ENCODE measurements around the gene TMEM258. TPM values are rescaled to one million over a fixed set of nuclear protein-coding genes. Genes with fewer than 3 reads are reported as not detected.

Gene TMEM258
- total and polyA plus RNA-seq, 2 of the 4 experiments (the other 2 are of a cell fraction) = 107 to 280 TPM

DNA sequence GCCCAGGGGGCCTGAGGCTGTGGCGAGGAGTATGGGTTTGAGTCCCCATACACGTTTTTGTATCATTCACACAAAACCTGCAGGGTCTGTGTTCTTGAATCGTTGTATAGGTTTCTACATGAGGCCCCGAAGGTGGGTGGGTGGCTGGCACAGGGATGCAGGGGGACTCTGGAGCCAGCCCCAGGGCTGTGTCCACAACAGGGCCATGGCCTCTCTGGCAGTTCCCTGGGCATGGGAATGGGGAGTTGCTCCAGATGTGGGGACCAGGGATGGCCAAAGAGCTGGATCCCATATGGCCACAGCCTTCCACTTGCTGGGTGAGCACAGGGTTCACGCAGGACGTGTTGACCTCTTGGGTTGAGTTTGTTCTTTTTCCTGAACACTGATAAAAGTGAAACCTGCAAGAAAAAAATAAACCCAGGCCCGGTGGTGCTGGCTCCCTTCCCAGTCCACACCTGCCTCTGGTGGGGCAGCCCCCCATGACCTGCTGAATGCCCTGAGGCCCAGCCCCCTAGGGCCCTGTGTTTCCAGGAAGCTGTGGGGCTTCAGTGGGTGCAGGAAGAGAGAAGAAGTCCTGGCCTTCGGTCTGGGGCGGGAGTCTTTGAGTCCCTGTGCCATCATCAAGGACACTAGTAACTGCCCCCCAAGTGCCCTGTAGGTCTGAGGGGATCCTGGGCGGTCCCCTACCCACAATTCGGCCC is 23.9 kb downstream of the TMEM258 start:
- no peak overlapping the region; a peak in 1 of 4 replicates for H4K8ac ChIP-seq (ENCODE audit: low read depth in 2 of 2, low read length in 2 of 2)
- H3K18ac ChIP-seq (ENCODE audit: low read depth, low read length) = no peak overlapping the region
- WGBS, 2 experiments (ENCODE audit: extremely low coverage in 2 of 2, insufficient read length in 1 of 2) = no CpG with 5 or more reads among the region's 11 CpGs
- in situ Hi-C loops (cut with MboI; ENCODE audit: low sequenced_read_pairs) (no loop called here), intact Hi-C loops (cut with micrococcal nuclease) (no loop called here), dilution Hi-C loops (cut with HindIII; ENCODE audit: low sequenced_read_pairs, unreplicated experiment) (no loop called here)
- no peak overlapping the region for H3K9ac ChIP-seq (ENCODE audit: low read depth, low read length)
- no peaks in the 10 kb centered on the region for H3K36me3 ChIP-seq (ENCODE audit: control insufficient read depth, insufficient read depth, low read length)
- H3K4ac ChIP-seq (ENCODE audit: low read depth, low read length) = no peak overlapping the region
- ATAC-seq (ENCODE audit: low read depth) (no peak), DNase-seq (no peak)
- H3K27me3 ChIP-seq (ENCODE audit: control insufficient read depth, insufficient read depth, low read length) = no peaks in the 10 kb centered on the region
- ChIA-PET POLR2A (ENCODE audit: unreplicated experiment) (no interaction called here), CTCF (no interaction called here)
- H2BK20ac ChIP-seq (ENCODE audit: low read depth, low read length) = no peak overlapping the region
- no peak overlapping the region for H2AK5ac ChIP-seq (ENCODE audit: low read depth, low read length)
- no peak overlapping the region for H3K56ac ChIP-seq (ENCODE audit: extremely low read depth, insufficient read depth, low read length)
- H3K9me3 ChIP-seq (ENCODE audit: control insufficient read depth, insufficient read depth, low read length) = no peaks in the 10 kb centered on the region
- H3K4me1 ChIP-seq (ENCODE audit: control insufficient read depth, insufficient read depth, low read length) = peaks cover 10% of the 10 kb centered on the region
- TF ChIP-seq USF2 (IDR thresholded peaks at IDR 0.05; ENCODE audit: low read depth, low read length) (no peak), CEBPB (IDR thresholded peaks at IDR 0.05; ENCODE audit: low read depth, low read length) (no peak), FOS (IDR thresholded peaks at IDR 0.05; ENCODE audit: low read depth, low read length) (no peak), RFX5 (IDR thresholded peaks at IDR 0.05; ENCODE audit: low read depth, low read length) (no peak), MAFK (IDR thresholded peaks at IDR 0.05; ENCODE audit: low read depth, low read length) (no peak), CTCF (conservative IDR thresholded peaks at IDR 0.05; ENCODE audit: low read depth, low read length) (no peak), RCOR1 (IDR thresholded peaks at IDR 0.05; ENCODE audit: insufficient replicate concordance, low read length) (no peak), MAZ (IDR thresholded peaks at IDR 0.05; ENCODE audit: borderline replicate concordance, low read depth, low read length) (no peak), BHLHE40 (IDR thresholded peaks at IDR 0.05; ENCODE audit: low read depth, low read length) (no peak), SMC3 (IDR thresholded peaks at IDR 0.05; ENCODE audit: low read depth, low read length) (no peak), ELK1 (IDR thresholded peaks at IDR 0.05; ENCODE audit: borderline replicate concordance, low read depth, low read length) (no peak), NFE2L2 (IDR thresholded peaks at IDR 0.05; ENCODE audit: low read depth, low read length) (no peak)
- no peak overlapping the region for H4K91ac ChIP-seq (ENCODE audit: insufficient read depth, low read depth, low read length)
- H4K5ac ChIP-seq (ENCODE audit: low read depth, low read length) = no peak overlapping the region; the same call in 1 of the 2 replicates
- no peaks in the 10 kb centered on the region for H4K20me1 ChIP-seq (ENCODE audit: insufficient read depth, low read length)
- peak overlapping the region; percentile 57 for H2AK9ac ChIP-seq (replicated peaks; ENCODE audit: low read depth, low read length, poor library complexity)
- no peak overlapping the region for H3K14ac ChIP-seq (replicated peaks; ENCODE audit: low read depth, low read length)
- H3K79me1 ChIP-seq (ENCODE audit: low read depth in 1 of 2, low read length in 2 of 2) = no peaks in the 10 kb centered on the region; a peak in 1 of 4 replicates
- no peak overlapping the region for H2BK15ac ChIP-seq (ENCODE audit: low read depth, low read length)
- H3K4me2 ChIP-seq (ENCODE audit: low read depth, low read length) = no peak overlapping the region
- H3K9me1 ChIP-seq (ENCODE audit: insufficient read depth, low read length) = no peaks in the 10 kb centered on the region
- no TSS peak for BruUV-seq (replicated peaks)
- no peak overlapping the region for H2AFZ ChIP-seq (replicated peaks; ENCODE audit: low read length, poor library complexity)
- H3K27ac ChIP-seq (ENCODE audit: insufficient read depth, low read length) = no peak overlapping the region
- H2BK120ac ChIP-seq (ENCODE audit: low read depth, low read length) = no peak overlapping the region
- no peak overlapping the region for H2BK5ac ChIP-seq (ENCODE audit: low read depth, low read length, poor library complexity, severe bottlenecking)
- no peak overlapping the region for H3K4me3 ChIP-seq (ENCODE audit: insufficient read depth, low read depth, low read length)
- H3K23ac ChIP-seq (ENCODE audit: low read depth, low read length) = no peak overlapping the region

Measured in IMR-90 (cell line).